Ovary (tissue), 3 donors: Measurements from ENCODE around the gene CSTF1.

Source experiments
- CTCF ChIP-seq, 3 donors: fragments of 450-650 bp in 2 of 3; fragments of 200-600 bp in 1 of 3; IDR thresholded peaks; one replicate each; pipeline versions ENCODE4 v1.5.1 to v1.8.0; 2016 to 2022; ENCODE audit warnings: antibody characterized with exemption in 3 of 3, mild to moderate bottlenecking in 1 of 3
- EP300 ChIP-seq: sonication (generic); formaldehyde crosslinking; IDR thresholded peaks from one replicate; pipeline ENCODE4 v1.6.1; 2017; ENCODE audit warnings: antibody characterized with exemption
- POLR2A ChIP-seq: fragments of 450-650 bp; IDR thresholded peaks from one replicate; pipeline ENCODE4 v1.6.1; 2017; ENCODE audit warnings: antibody characterized with exemption, mild to moderate bottlenecking, moderate library complexity
- donor health status: DM: no; HTN: no; CAD: no.

DNA sequence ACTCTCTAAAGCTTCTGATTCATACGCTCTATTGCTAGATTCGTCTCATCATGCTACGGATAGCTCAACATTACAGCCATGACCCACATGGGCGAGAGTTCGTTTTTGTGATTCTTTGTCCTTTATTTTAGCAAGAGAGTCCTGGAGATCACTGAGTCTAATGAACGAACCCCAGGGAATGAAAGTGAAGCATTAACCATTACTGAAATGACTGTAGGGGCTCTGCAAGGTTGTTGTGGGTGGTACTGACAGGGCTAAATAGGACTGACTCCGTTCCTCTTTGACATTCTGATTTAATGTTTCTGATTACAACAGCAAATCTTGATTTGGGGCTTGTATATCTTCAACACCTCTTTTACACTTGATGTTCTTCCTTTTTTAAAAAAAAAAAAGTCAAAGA, 62.3 kb downstream of the CSTF1 start:
- TF ChIP-seq POLR2A (no peak), CTCF (IDR thresholded peaks at IDR 0.05) (no peak), EP300 (no peak)
